Lower lobe of right lung (tissue), 2 donors: Measurements from ENCODE around the gene C3. TPM values are rescaled to one million over a fixed set of nuclear protein-coding genes. Genes with fewer than 3 reads are reported as not detected.

Source experiments
- ATAC-seq, 2 donors: fragments of 200-7000 bp; cut with Tn5 transposase; one replicate each; pipeline ENCODE4 v1.9.1; 2020 to 2022; ENCODE audit warnings: mild to moderate bottlenecking in 2 of 2, moderate library complexity in 2 of 2
- DNase-seq: peaks from one replicate; pipeline ENCODE4 v3.0.0-alpha.2; 2020
- H3K27ac ChIP-seq: fragments of 200-600 bp; one replicate; pipeline ENCODE4 v1.8.0; 2022
- H3K27me3 ChIP-seq: fragments of 200-600 bp; one replicate; pipeline ENCODE4 v1.8.0; 2022; ENCODE audit warnings: low read depth
- H3K36me3 ChIP-seq: fragments of 200-600 bp; one replicate; pipeline ENCODE4 v1.8.0; 2022; ENCODE audit warnings: mild to moderate bottlenecking
- H3K4me1 ChIP-seq: fragments of 200-600 bp; one replicate; pipeline ENCODE4 v1.8.0; 2022
- H3K4me3 ChIP-seq: fragments of 200-600 bp; one replicate; pipeline ENCODE4 v1.8.0; 2022; ENCODE audit warnings: mild to moderate bottlenecking
- H3K9me3 ChIP-seq: fragments of 200-600 bp; one replicate; pipeline ENCODE4 v1.8.0; 2022
- intact Hi-C: fragments of 100-400 bp; cut with DNase I; formaldehyde crosslinking; loops from one replicate; pipeline ENCODE4 v1.11.0; 2022
- total RNA-seq: library from RNA; stranded (reverse); fragmentation: NEBNext Ultra II Directional; extraction: Animal tissue kit (Norgen Biotek cat#: 25700); gene quantifications from one replicate; pipeline ENCODE4 v1.2.1, GENCODE V29; 2021
- TF ChIP-seq, protein P1 (sequence below): fragments of 200-600 bp; IDR thresholded peaks from one replicate; pipeline ENCODE4 v1.8.0; 2022; ENCODE audit warnings: antibody characterized with exemption, mild to moderate bottlenecking
- donor health status: DM: no; HTN: yes; CAD: no; lungs with severe emphysema.

Gene C3
- total RNA-seq, 1 donor from 2014 or later = 1,321 TPM

DNA sequence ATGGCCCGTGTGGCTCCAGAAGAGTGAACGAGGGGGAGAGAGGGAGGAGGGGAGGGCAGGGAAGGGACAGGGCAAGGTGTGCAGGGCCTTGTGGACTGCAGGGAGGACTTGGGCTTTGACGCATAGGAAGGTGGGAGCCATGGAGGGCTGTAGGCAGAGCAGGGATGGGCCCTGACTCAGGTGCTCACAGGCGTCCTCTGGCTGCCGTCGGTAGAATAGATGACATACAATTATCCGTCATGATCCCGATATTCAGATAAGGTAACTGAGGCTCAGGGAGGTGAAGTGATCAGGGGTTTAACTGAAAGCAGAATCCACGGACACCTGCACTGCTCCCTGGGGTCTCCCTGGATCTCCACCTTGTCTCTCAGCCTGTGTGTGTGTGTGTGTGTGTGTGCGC lies 3.4 kb downstream of the C3 start:
- H3K36me3 ChIP-seq = peaks cover 28% of the 10 kb centered on the region
- TF ChIP-seq, protein P1, sequence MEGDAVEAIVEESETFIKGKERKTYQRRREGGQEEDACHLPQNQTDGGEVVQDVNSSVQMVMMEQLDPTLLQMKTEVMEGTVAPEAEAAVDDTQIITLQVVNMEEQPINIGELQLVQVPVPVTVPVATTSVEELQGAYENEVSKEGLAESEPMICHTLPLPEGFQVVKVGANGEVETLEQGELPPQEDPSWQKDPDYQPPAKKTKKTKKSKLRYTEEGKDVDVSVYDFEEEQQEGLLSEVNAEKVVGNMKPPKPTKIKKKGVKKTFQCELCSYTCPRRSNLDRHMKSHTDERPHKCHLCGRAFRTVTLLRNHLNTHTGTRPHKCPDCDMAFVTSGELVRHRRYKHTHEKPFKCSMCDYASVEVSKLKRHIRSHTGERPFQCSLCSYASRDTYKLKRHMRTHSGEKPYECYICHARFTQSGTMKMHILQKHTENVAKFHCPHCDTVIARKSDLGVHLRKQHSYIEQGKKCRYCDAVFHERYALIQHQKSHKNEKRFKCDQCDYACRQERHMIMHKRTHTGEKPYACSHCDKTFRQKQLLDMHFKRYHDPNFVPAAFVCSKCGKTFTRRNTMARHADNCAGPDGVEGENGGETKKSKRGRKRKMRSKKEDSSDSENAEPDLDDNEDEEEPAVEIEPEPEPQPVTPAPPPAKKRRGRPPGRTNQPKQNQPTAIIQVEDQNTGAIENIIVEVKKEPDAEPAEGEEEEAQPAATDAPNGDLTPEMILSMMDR = no peak
- no peak for ATAC-seq
- H3K4me1 ChIP-seq = peaks cover 18% of the 10 kb centered on the region
- no peak overlapping the region for H3K4me3 ChIP-seq
- DNase-seq = no peak
- H3K9me3 ChIP-seq = no peaks in the 10 kb centered on the region
- intact Hi-C loops = no loop called here
- H3K27ac ChIP-seq = no peak overlapping the region
- H3K27me3 ChIP-seq = no peaks in the 10 kb centered on the region

- no peak for ATAC-seq
- intact Hi-C loops = no loop called here
- Histone ChIP-seq H3K27me3 (no peaks in the 10 kb centered on the region), H3K36me3 (peaks cover 32% of the 10 kb centered on the region), H3K27ac (no peak overlapping the region), H3K4me1 (peaks cover 14% of the 10 kb centered on the region), H3K9me3 (no peaks in the 10 kb centered on the region), H3K4me3 (no peak overlapping the region)
- no peak for DNase-seq
- TF ChIP-seq, protein P1 = no peak
Measured at GRCh38 chr19:6716610-6716970, 3.9 kb downstream of the C3 start.

DNA sequence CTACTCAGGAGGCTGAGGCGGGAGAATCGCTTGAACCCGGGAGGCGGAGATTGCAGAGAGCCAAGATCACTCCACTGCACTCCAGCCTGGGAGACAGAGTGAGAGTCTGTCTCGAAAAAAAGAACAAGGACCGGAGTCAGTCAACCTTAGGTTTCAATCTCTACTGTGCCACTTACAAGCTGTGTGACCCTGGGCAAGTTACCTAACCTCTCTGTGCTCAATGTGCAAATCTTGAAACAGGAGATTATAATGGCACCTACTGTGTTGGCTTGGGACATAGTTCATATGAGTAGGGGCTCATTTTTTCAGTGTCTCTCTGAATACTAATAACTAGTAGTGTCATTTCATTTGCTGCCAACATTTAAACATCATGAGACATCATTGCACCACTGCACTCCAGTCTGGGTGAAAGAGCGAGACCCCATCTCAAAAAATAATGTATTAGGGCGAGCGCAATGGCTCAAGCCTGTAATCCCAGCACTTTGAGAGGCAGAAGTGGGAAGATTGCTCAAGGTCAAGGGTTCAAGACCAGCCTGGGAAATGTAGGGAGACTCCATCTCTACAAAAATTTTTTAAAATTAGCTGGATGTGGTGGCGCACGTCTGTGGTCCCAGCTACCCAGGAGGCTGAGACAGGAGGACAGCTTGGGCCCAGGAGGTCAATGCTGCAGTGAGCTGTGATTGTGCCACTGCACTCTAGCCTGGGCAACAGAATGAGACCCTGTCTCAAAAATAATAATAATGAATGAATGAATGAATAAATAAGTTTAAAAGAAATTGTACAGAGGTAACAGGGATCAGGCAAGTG lies 5.5 kb downstream of the C3 start:
- DNase-seq = peak; percentile 6
- Histone ChIP-seq H3K36me3 (peaks cover 40% of the 10 kb centered on the region), H3K27ac (no peak overlapping the region), H3K27me3 (no peaks in the 10 kb centered on the region), H3K4me1 (no peaks in the 10 kb centered on the region), H3K4me3 (no peak overlapping the region), H3K9me3 (no peaks in the 10 kb centered on the region)
- intact Hi-C loops = no loop called here
- no peak for ATAC-seq
- TF ChIP-seq, protein P1 = no peak

- intact Hi-C loops = no loop called here
- Histone ChIP-seq H3K27me3 (peaks cover 3% of the 10 kb centered on the region), H3K27ac (no peak overlapping the region), H3K9me3 (no peaks in the 10 kb centered on the region), H3K4me1 (no peaks in the 10 kb centered on the region), H3K4me3 (no peak overlapping the region), H3K36me3 (peaks cover 46% of the 10 kb centered on the region)
- DNase-seq (peak; percentile 42), ATAC-seq (no peak)
- TF ChIP-seq, protein P1 = no peak
Measured at GRCh38 chr19:6713773-6714692, 6.4 kb downstream of the C3 start.

DNA sequence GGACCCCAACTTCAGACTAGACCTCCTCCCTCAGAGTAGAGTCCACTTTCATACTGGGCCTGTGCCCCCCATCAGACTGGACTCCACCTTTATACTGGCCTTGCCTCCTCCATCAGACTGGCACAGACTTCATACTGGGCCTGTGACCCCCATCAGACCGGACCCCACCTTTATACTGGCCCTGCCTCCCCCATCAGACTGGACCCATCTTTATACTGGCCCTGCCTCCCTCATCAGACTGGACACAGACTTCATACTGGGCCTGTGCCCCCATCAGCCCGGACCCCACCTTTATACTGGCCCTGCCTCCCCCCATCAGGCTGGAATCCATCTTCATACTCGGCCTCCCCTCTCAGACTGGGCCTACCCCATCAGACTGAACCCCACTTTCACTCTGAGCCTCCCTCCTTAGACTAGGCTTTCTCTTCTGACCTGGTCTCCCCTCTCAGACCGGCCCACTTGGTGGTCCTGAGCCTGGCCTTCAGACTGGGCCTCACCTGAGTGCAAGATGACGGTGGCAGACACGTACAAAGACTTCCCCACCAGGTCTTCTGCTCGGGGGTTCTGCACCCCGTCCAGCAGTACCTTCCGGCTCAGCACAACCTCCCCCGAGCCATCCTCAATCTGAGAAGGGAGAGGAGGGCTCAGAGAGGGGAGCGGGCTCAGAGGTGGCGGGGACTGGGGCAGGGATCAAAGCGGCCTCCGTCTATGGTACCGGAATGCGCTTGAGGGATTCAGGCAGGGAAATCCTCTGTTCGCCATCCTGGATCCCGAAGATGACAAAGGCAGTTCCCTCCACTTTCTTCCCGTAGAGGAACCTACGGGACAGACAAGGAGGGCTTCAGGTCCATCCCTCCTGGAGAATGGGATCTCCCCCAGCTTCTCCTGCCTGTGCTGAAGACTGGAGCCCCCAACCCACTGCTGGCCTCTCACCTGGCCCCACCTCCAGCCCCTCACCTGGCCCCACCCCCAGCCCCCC lies 7.5 kb downstream of the C3 start:
- no peaks in the 10 kb centered on the region for H3K4me1 ChIP-seq
- no peak overlapping the region for H3K4me3 ChIP-seq
- no peak overlapping the region for H3K27ac ChIP-seq
- TF ChIP-seq, protein P1 = no peak
- H3K27me3 ChIP-seq = peaks cover 3% of the 10 kb centered on the region
- ATAC-seq (no peak), DNase-seq (peak; percentile 30)
- intact Hi-C loops = no loop called here
- H3K9me3 ChIP-seq = no peaks in the 10 kb centered on the region
- peaks cover 48% of the 10 kb centered on the region for H3K36me3 ChIP-seq
